Fibroblast of skin of abdomen (primary cell): Measurements from ENCODE around the gene MAPK12.

ENCODE experiments used
- DNase-seq: peaks from one replicate; pipeline ENCODE4 v3.0.0-alpha.2; 2013

MAPK12 gene

GRCh38 chr22:50299785-50300619, 38.5 kb upstream of the MAPK12 start:
- no peak for DNase-seq

GRCh38 chr22:50298937-50299784, 37.7 kb upstream of the MAPK12 start:
- no peak for DNase-seq

GRCh38 chr22:50298266-50298637, 36.8 kb upstream of the MAPK12 start:
- no peak for DNase-seq

- no peak for DNase-seq
Measured at GRCh38 chr22:50297510-50298265, 36.2 kb upstream of the MAPK12 start.

DNA sequence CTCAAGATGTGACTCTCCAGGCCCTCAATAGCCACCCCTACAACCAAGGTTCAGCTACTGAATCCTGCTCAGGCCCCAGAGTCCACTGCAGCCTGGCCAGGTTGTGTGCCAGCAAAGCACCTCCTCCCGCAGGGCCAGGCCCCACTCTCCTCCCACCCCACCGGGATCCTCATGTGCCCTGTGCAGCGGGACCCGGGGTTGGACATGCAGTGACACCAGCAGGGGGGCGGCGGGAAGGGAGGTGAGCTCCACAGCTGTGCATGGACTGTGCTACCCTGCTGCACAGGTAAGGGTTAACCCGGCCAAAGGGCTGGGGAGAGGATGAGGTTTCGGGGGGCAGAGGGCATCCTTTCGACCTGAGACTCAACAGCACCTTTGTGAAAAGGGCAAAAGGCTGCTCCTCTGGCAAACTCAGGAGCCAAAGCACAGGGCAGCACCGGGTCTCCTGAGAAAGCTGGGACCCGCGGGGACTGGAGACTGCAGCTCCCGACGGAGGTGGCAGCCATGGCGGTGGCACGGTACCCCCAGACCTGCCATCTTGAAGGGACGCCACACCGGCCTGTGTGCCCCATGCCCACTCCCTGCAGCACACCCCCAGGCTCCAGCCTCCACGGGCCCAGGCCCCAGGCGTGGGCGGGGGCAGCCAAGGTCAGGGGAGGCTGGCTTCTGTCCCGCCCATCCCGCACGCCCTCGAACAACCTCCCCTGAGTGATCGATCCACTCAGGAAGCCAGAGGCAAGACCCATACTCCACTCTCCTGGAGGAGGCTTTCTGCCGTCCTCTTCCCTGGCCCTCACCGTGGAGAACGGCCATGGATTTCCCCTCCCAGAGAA, 35.4 kb upstream of the MAPK12 start:
- no peak for DNase-seq

DNA sequence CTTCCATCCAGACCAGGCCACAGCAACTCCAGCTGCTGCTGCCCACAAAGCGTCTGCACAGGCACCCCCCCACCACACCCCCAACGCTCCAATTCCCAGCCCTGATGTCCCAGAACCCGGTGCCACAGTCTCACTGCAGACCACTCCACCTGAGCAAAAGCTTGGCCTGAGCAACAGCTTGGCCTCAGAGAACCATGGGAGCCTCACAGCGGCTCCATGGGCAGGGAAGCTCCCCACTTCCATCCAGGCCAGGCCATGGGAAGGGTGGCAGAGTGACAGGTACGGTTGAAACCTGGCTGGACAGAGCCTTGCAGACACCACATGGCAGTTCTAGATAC, 32.8 kb upstream of the MAPK12 start:
- DNase-seq: no peak

DNA sequence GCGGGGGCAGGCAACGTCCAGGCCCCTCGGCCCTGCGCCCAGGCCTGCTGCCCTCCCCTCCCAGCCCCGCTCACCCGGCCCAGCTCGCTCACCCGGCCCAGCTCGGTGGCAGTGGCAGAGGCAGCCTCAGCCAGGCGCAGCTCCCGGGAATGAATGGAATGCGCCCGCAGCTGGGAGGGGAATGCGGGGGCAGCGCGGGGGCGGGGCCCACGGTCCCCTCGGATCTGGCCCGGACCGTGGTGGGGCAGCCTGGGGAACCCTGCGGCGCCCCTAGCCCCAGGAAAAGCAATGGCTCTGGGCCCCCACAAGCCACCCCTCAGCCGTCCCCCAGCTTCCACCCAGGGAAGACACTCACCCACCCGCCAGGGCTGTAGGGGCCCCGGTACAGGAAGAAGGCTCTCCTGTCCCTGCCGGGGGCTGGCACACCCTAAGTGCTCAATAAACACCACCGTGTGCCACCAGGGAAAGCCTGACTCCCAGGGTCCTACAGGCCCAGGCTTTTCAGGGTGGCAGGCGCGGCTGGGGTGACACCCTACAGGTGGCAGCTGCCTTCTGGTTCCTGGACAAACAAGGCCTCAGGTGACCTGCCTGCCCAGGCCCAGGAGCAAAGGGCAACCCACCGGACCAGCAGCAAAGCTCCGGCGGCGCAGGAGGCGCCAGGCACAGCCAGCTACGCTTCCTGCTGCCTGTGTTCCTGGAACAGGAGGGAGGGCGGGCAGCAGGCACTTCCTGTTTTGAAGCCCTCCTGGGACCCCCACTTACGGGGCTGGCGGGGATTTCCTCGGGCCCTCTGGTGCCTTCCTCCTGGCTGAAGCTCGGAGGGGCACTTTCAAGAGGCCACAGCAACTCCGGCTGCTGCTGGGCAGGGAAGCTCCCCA, 32.2 kb upstream of the MAPK12 start:
- DNase-seq: peak; percentile 79

- no peak for DNase-seq
Measured at GRCh38 chr22:50292643-50293440, 31.4 kb upstream of the MAPK12 start.

- no peak for DNase-seq
Measured at GRCh38 chr22:50289942-50290630, 28.6 kb upstream of the MAPK12 start.

DNA sequence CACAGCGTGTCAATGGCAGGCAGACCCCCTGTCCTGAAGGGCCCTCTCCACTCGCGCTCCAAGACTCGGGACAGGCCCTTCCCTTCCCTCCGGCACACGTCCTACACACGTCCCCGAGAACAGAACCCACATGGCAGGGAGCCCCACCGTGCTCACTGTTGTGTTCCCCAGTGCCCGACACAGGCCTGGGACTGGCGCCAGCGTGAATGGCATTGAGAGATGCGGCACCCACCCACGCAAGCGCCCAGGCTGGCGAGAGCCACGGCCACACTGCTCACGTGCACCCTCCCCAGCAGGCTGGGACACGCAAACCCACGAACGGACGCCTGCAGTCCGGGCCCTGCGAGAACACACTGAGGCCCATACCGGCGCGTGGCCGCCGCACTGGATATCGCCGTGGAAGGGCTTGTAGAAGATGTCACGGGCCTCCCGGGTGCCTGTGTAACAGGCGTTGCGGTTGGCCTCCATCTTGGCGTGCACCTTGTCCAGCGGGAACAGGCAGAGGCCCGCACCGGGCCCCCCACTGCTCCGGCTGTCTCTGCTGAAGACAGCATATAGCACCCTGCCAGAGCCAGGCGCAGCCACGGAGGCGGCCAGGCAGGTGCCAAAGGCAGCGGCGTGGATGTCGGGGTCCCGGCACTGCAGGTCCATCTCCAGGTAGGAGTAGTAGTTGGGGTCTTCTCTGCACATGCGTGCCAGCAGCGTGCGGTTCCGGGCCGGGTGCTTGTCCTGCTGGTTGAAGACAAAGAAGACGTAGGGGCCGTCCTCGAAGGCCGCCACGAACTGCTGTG, 27.9 kb upstream of the MAPK12 start:
- DNase-seq: no peak

GRCh38 chr22:50287731-50288130, 26.2 kb upstream of the MAPK12 start:
- no peak for DNase-seq

DNA sequence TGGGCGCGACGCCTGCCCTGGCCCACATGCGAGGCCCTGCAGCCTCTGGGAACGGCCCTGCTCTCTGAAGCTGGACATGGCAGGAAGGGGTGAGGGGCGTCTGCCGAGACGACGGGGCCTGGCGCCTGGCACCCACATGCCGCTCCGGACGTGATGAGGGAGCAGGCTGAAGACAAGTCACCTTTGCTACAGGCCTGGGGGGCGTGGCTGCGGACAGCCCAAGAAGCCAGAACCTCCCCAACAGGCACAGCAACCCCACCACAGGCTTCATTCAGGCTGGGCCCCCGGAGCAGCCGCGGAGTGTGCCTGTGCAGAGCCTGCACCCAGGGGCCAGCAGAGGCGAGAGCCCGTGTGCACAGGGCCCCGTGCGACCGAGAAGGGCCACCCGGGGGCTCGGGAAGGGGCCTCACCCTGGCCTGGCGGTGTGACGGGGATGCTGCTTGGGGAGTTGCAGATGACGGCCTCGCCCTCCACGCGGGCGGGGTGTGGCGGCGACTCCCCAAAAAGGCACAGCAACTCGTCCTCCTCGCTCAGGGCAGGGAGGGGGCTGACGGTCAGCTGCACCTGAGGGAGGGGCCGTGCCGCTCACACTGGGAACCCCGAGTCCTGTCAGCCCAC, 25.3 kb upstream of the MAPK12 start:
- no peak for DNase-seq

DNA sequence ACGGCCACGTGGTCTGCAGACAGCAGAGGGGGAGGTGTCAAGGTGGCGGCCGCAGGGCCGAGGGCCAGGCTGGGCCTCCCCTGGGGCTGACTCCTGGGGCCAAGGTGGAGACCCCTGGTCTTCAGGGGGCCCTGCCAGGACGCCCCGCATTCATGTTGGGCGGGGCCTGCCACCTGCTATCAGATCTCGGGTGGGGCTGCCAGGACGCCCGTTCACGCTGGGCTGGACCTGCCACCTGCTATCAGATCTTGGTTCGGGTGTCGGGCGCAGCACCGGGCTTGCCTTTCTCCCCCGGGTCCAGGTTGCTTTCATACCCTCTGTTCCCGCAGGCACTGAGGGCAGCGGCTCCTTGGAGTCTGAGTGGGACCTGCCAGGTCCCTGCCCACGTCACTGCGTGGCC, 24.8 kb upstream of the MAPK12 start:
- DNase-seq: no peak

- DNase-seq: no peak
Measured at GRCh38 chr22:50285568-50286229, 24.2 kb upstream of the MAPK12 start.

- DNase-seq: no peak
Measured at GRCh38 chr22:50284479-50284878, 23.0 kb upstream of the MAPK12 start.

- DNase-seq: no peak
Measured at GRCh38 chr22:50283821-50284220, 22.3 kb upstream of the MAPK12 start.

- DNase-seq: peak; percentile 68
Measured at GRCh38 chr22:50282361-50283155, 21.1 kb upstream of the MAPK12 start.
